ENCODE results near the gene SARDH.

The SARDH gene

GRCh38 chr9:133661846-133662540, 76.2 kb downstream of the SARDH start:
- DNase-seq = no peak

GRCh38 chr9:133659516-133659915, 78.6 kb downstream of the SARDH start:
- DNase-seq = no peak

GRCh38 chr9:133658442-133659431, 79.4 kb downstream of the SARDH start:
- no peak for DNase-seq

- no peak for DNase-seq
Measured at GRCh38 chr9:133657120-133657661, 81.0 kb downstream of the SARDH start.

- DNase-seq = no peak
Measured at GRCh38 chr9:133656211-133657119, 81.7 kb downstream of the SARDH start.

GRCh38 chr9:133655701-133656100, 82.5 kb downstream of the SARDH start:
- DNase-seq = no peak

- no peak for DNase-seq
Measured at GRCh38 chr9:133654736-133655657, 83.2 kb downstream of the SARDH start.

- no peak for DNase-seq
Measured at GRCh38 chr9:133653638-133654037, 84.5 kb downstream of the SARDH start.

GRCh38 chr9:133650026-133650425, 88.1 kb downstream of the SARDH start:
- DNase-seq = no peak

- DNase-seq = no peak
Measured at GRCh38 chr9:133649194-133649593, 89.0 kb downstream of the SARDH start.

GRCh38 chr9:133647765-133648469, 90.2 kb downstream of the SARDH start:
- DNase-seq = no peak

GRCh38 chr9:133647148-133647547, 91.0 kb downstream of the SARDH start:
- no peak for DNase-seq

GRCh38 chr9:133645021-133645765, 93.0 kb downstream of the SARDH start:
- no peak for DNase-seq

GRCh38 chr9:133643978-133644760, 94.0 kb downstream of the SARDH start:
- no peak for DNase-seq

GRCh38 chr9:133643362-133643755, 94.8 kb downstream of the SARDH start:
- DNase-seq = no peak

GRCh38 chr9:133642708-133643361, 95.3 kb downstream of the SARDH start:
- DNase-seq = no peak

- no peak for DNase-seq
Measured at GRCh38 chr9:133641861-133642595, 96.1 kb downstream of the SARDH start.

GRCh38 chr9:133641396-133641655, 96.8 kb downstream of the SARDH start:
- no peak for DNase-seq
